Measurements from ENCODE around the gene EEF2K. TPM values are rescaled to one million over a fixed set of nuclear protein-coding genes. Genes with fewer than 3 reads are reported as not detected.
"Not testable (repeated sequence)": the region's sequence is repeated elsewhere in the genome, so short reads cannot be mapped to it uniquely, and the experiment has no call there.

Gene EEF2K
- total RNA-seq, 1 donor = 57.3 TPM

DNA sequence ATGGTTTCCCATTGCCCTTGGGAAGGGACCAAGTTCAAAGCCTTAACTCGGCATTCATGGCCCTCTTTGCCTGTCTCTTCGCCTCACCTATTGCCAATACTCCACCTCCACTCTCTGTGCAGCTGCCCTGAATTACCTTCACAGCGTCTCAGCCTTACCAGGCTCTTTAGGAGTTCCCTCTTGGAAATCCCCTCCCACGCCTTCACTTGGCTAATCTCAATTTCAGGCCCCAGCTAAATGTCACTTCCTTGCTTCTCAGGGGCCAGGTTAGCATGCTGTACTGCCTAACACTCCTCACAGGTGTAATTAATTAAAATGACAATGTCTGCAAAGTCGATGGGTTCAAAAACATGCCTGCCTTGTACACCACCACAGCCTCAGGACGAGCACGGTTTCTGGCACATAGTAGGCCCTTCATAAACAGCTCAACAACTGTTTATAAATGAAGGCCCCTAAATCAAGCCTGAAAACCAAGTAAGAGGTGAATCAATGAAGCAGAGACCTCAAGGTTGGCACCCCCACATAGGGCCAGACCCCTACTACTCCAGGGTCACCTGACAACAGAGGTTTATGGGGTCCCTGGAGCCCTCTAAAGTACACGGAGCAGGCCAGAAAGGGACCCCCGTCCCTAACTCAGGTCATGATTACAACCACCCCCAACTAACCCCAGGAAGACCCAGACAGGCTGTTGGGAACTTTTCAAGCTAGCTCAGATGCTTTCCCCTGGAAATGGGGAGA lies 11.2 kb upstream of the EEF2K start:
- no peak overlapping the region for H3K4me3 ChIP-seq (ENCODE audit: low read depth, low read length)
- DNase-seq (ENCODE audit: low read depth) = no peak
- TF ChIP-seq, protein P1, sequence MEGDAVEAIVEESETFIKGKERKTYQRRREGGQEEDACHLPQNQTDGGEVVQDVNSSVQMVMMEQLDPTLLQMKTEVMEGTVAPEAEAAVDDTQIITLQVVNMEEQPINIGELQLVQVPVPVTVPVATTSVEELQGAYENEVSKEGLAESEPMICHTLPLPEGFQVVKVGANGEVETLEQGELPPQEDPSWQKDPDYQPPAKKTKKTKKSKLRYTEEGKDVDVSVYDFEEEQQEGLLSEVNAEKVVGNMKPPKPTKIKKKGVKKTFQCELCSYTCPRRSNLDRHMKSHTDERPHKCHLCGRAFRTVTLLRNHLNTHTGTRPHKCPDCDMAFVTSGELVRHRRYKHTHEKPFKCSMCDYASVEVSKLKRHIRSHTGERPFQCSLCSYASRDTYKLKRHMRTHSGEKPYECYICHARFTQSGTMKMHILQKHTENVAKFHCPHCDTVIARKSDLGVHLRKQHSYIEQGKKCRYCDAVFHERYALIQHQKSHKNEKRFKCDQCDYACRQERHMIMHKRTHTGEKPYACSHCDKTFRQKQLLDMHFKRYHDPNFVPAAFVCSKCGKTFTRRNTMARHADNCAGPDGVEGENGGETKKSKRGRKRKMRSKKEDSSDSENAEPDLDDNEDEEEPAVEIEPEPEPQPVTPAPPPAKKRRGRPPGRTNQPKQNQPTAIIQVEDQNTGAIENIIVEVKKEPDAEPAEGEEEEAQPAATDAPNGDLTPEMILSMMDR (IDR thresholded peaks at IDR 0.05; ENCODE audit: insufficient read depth, low read length) = no peak

DNA sequence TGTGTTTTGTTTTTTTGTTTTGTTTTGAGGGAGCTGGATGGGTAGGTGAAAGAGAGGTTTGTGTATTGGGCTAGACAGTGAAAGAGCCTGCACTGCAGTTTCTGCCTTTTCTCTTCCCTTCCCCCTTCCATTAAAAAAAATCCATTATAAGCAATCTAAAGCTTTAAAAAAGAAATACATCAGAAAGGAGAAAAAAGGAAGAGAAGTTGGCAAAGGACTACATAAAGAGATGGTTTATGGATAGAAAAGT lies 10.7 kb upstream of the EEF2K start:
- H3K4me3 ChIP-seq (ENCODE audit: low read depth, low read length) = no peak overlapping the region
- TF ChIP-seq, protein P1 (IDR thresholded peaks at IDR 0.05; ENCODE audit: insufficient read depth, low read length) = no peak
- DNase-seq (ENCODE audit: low read depth) = no peak

DNA sequence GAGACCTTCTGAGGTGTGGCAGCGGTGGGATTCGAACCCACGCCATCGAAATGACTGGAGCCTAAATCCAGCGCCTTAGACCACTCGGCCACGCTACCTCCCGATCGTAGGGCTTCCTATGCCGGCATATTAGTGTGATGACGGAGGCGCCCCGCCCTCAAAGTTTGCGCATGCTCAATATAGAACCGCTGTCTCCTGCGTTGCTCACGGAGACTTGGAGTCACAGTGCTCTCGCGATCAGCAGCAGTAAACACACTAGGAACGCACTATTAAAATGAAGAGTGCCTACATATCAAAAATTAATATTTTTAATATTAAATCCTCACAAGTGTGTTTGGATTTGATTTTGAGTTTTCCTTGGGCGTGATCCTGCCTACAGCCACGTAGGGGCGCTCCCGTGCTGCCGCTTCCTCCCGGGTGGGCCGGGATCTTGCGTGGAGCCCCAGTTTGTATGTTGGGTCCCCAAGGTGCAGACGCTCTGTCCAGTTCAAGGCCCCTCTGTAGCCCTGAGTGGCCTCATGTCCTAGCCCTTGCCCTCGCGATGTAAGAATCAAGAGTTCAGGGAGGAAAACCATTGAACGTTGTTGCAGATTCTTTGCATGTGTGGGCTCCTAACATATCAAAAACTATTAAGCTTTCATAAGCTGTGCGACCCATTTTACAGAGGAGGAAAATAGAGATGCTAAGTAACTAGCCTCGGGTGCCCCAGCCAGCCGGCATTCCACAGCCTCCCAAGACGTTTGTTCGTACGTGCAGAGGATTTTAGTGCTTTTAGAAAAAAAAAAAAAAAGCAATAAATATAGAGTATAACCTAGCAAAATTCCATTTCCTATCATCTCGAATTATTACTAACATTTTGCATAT lies 10.2 kb upstream of the EEF2K start:
- DNase-seq (ENCODE audit: low read depth) = peak; percentile 94
- H3K4me3 ChIP-seq (ENCODE audit: low read depth, low read length) = peak overlapping the region; percentile 68
- TF ChIP-seq, protein P1 (IDR thresholded peaks at IDR 0.05; ENCODE audit: insufficient read depth, low read length) = peak; percentile 91

DNA sequence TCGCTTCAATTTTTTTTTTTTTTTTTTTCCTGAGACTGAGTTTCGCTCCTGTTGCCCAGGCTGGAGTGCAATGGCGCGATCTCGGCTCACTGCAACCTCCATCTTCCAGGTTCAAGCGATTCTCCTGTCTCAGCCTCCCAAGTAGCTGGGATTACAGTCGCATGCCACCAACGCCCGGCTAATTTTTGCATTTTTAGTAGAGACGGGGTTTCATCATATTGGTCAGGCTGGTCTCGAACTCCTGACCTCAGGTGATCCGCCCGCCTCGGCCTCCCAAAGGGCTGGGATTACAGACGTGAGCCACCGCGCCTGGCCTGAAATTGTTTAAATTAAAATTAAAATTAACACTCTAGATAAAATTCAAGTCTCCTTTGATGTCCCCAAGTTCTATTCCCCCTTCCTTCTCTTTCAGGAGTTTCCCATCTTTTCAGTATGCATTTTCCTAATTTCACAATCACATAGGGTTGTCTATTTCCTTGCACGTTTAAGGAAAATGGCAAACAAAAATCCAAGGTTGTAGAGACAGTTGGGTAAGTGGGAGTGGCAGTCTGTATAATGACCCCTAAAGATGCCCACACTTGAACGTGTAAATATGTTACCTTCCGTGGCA lies 9.4 kb upstream of the EEF2K start:
- H3K4me3 ChIP-seq (ENCODE audit: low read depth, low read length); DNase-seq (ENCODE audit: low read depth): not testable (repeated sequence)

DNA sequence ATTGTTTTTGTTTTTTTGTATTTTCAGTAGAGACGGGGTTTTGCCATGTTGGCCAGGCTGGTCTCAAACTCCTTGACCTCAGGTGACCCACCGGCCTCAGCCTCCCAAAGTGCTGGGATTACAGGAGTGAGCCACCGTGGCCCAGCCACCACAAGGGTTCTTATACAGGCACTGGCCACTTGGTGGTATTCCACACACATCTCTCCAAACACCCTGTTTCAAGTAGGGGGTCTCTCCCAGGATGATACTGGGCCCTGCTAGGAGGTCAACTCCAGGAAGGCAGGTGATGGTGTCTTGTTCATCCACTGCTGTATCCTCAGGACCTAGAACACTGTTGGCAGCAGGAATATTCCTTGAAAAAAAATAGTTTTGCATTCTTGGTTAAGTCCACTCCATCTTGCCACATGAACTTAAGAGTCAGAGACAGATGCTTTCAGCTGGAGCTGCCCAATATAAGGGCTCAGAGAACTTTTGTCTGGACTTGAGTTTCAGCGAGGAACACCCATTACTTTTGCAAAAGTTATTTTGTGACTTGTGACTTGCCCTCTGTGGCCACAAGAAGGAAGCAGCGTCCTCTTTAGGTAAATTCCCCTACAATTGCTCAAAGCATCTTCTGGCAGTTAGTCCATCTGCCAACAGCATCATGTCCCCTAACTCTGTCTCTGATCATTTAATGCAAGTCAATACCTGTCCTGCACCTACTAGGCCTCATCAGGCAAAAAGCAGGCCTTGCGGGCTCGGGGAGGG lies 7.4 kb upstream of the EEF2K start:
- TF ChIP-seq, protein P1 (IDR thresholded peaks at IDR 0.05; ENCODE audit: insufficient read depth, low read length) = peak; percentile 23
- H3K4me3 ChIP-seq (ENCODE audit: low read depth, low read length) = no peak overlapping the region
- DNase-seq (ENCODE audit: low read depth) = peak; percentile 46

DNA sequence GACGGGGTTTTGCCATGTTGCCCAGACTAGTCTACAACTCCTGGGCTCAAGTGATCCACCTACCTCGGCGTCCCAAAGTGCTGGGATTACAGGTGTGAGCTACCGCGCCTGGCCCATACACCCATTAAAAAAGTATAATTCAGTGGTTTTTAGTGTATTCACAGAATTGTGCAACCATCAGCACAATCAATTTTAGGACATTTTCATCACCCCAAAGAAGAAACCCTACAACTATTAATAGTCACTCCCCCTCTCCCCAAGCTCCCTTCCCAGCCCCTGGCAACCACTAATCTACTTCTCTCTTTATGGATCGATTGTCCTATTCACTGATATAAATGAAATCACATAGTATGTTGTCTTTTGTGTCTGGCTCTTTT lies 3.8 kb upstream of the EEF2K start:
- no peak for DNase-seq (ENCODE audit: low read depth)
- TF ChIP-seq, protein P1 (IDR thresholded peaks at IDR 0.05; ENCODE audit: insufficient read depth, low read length) = no peak
- no peak overlapping the region for H3K4me3 ChIP-seq (ENCODE audit: low read depth, low read length)

DNA sequence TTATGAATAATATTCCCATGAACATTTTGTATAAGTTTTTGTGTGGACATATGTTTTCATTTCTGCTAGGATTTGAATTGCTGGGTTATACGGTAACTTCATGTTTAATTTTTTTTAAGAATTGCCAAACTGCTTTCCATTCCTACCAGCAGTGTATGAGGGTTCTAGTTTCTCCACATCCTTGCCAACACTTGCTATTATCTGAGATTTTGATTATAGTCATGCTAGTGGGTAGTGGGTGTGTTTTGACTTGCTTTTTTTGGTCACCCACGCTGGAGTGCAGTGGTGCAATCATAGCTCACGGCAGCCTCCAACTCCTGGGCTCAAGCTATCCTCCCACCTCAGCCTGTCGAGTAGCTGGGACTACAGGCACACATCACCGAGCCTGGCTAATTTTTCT lies 3.0 kb upstream of the EEF2K start:
- TF ChIP-seq, protein P1 (IDR thresholded peaks at IDR 0.05; ENCODE audit: insufficient read depth, low read length) = no peak
- no peak for DNase-seq (ENCODE audit: low read depth)
- no peak overlapping the region for H3K4me3 ChIP-seq (ENCODE audit: low read depth, low read length)
